ENCODE results near the gene SH3BP5L. TPM values are rescaled to one million over a fixed set of nuclear protein-coding genes. Genes with fewer than 3 reads are reported as not detected.

Gene SH3BP5L
- total and polyA plus RNA-seq, 2 of the 8 experiments (the other 6 are each of a cell fraction or from before 2014, with no cell fraction given), result 20.2 to 28.4 TPM

DNA sequence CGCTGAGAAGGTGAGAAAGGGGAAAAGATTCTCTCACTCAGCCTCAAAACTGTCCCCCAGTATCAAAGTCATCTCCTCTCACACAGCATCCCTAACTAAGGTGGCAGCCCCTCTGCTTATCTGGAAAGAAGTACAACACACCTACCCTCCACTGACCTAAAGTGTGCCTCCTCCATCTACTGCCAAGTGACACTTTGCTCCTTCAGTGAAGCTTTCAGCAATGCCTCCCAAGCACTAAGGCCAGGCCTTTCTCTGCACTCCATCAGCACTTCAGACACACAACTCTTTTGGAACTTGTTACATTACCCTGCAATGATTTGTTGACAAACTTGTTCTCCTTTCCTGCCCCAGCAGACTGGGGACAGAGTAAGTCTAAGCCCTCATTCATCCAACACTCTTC lies 1.4 kb downstream of the SH3BP5L start:
- no peak for DNase-seq (ENCODE audit: low read depth in 1 of 2, low spot score in 2 of 2)
- WGBS, 2 experiments (ENCODE audit: extremely low coverage in 1 of 2, insufficient coverage in 1 of 2, insufficient read length in 1 of 2, insufficient replicate concordance in 2 of 2, low coverage in 1 of 2, low lambda C conversion rate in 2 of 2, missing lambda C conversion rate in 1 of 2), result 100% methylated on average over 1 of the region's 1 CpG; no CpG with 5 or more reads in 1 of the 2 experiments
- Histone ChIP-seq H3K79me1 (ENCODE audit: low read depth, low read length) (peaks cover 13% of the 10 kb centered on the region), H2BK5ac (ENCODE audit: low read depth, low read length) (no peak overlapping the region), H3K4me3 (ENCODE audit: extremely low read depth in 1 of 4, insufficient read depth in 2 of 4, low read depth in 3 of 4, low read length in 4 of 4) (peak overlapping the region in 1 of 4 experiments; percentile 88; a peak in 1 of 8 replicates), H2BK20ac (ENCODE audit: low read length) (no peak overlapping the region), H3K4me1 (replicated peaks in 1 of 4; ENCODE audit: control insufficient read depth in 3 of 4, insufficient read depth in 4 of 4, low read length in 3 of 4) (peaks cover 0 to 5% (median 1%) of the 10 kb centered on the region in 4 experiments; a peak in 5 of 7 replicates), H4K91ac (replicated peaks; ENCODE audit: insufficient read length, low read length) (no peak overlapping the region), H3K14ac (ENCODE audit: insufficient read length) (no peak overlapping the region), H3K27ac (ENCODE audit: low read depth, low read length) (no peak overlapping the region), H3K4ac (replicated peaks; ENCODE audit: insufficient read length, low read depth, low read length) (no peak overlapping the region), H3K9ac (replicated peaks in 1 of 4; ENCODE audit: extremely low read depth in 1 of 4, low read depth in 3 of 4, low read length in 3 of 4) (0 out of 7 replicates have a peak overlapping the region, but pooled peaks of 1 of the 4 experiments have one; percentile 27), H3K18ac (ENCODE audit: extremely low read depth, low read length) (no peak overlapping the region), H2BK15ac (ENCODE audit: low read length) (no peak overlapping the region), H4K20me1 (replicated peaks in 1 of 2; ENCODE audit: control insufficient read depth in 1 of 2, insufficient read depth in 2 of 2, low read length in 2 of 2) (peaks cover 0 to 7% of the 10 kb centered on the region in 2 experiments), H3K79me2 (ENCODE audit: control insufficient read depth in 1 of 2, insufficient read depth in 2 of 2, low read length in 2 of 2) (peaks cover 0 to 58% of the 10 kb centered on the region in 2 experiments; a peak in 3 of 4 replicates), H4K5ac (ENCODE audit: insufficient read length, low read depth, low read length) (no peak overlapping the region), H3K36me3 (ENCODE audit: control insufficient read depth in 2 of 4, insufficient read depth in 4 of 4, low read length in 3 of 4) (peaks cover 0 to 22% (median 9%) of the 10 kb centered on the region in 4 experiments; a peak in 6 of 8 replicates), H3K9me3 (ENCODE audit: insufficient read depth in 2 of 2, low read depth in 1 of 2, low read length in 1 of 2) (no peaks in the 10 kb centered on the region), H2AFZ (ENCODE audit: low read length) (no peak overlapping the region), H2BK120ac (replicated peaks; ENCODE audit: low read depth, low read length) (no peak overlapping the region), H3K23me2 (ENCODE audit: low read depth, low read length) (peaks cover 10% of the 10 kb centered on the region), H3K27me3 (replicated peaks in 1 of 4; ENCODE audit: control insufficient read depth in 3 of 4, extremely low read depth in 1 of 4, insufficient read depth in 3 of 4, low read length in 3 of 4) (no peaks in the 10 kb centered on the region), H2BK12ac (ENCODE audit: low read depth, low read length) (no peak overlapping the region), H3K56ac (replicated peaks; ENCODE audit: insufficient read length, low read depth, low read length) (no peak overlapping the region), H2AK5ac (ENCODE audit: low read depth, low read length) (no peak overlapping the region), H4K8ac (ENCODE audit: extremely low read depth, insufficient read depth, low read length) (no peak overlapping the region), H3K4me2 (ENCODE audit: insufficient read depth in 1 of 2, low read depth in 2 of 2, low read length in 2 of 2) (peak overlapping the region; percentile 80 to 81; a peak in 3 of 4 replicates), H3K23ac (ENCODE audit: insufficient read length) (no peak overlapping the region)
- POLR2A ChIA-PET (ENCODE audit: partially characterized antibody), result interaction anchor here (2.3 to 6.0 kb wide), 3 partner anchors 13 to 49 kb away, joined by 8 to 69 read pairs (median 15); partner anchors contain the start of gene ZNF672
- no peak for FAIRE-seq
- CTCF ChIA-PET (ENCODE audit: partially characterized antibody), result interaction anchor here (1.3 to 2.9 kb wide), 3 partner anchors 13 to 31 kb away, joined by 3 to 14 read pairs (median 12); partner anchors contain the start of gene ZNF672
- TF ChIP-seq EGR1 (IDR thresholded peaks at IDR 0.05; ENCODE audit: borderline replicate concordance, low read depth, low read length), result no peak
- TF ChIP-seq, protein P1, sequence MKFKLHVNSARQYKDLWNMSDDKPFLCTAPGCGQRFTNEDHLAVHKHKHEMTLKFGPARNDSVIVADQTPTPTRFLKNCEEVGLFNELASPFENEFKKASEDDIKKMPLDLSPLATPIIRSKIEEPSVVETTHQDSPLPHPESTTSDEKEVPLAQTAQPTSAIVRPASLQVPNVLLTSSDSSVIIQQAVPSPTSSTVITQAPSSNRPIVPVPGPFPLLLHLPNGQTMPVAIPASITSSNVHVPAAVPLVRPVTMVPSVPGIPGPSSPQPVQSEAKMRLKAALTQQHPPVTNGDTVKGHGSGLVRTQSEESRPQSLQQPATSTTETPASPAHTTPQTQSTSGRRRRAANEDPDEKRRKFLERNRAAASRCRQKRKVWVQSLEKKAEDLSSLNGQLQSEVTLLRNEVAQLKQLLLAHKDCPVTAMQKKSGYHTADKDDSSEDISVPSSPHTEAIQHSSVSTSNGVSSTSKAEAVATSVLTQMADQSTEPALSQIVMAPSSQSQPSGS (IDR thresholded peaks at IDR 0.05; ENCODE audit: low read length), result no peak
- no peak for TF ChIP-seq POLR2AphosphoS5 (IDR thresholded peaks at IDR 0.05; ENCODE audit: low read depth, low read length)
- no peak for TF ChIP-seq TEAD4 (IDR thresholded peaks at IDR 0.05; ENCODE audit: low read depth, low read length)
- no peak for TF ChIP-seq POLR2A (IDR thresholded peaks at IDR 0.05; ENCODE audit: control extremely low read depth in 1 of 2, low read depth in 2 of 2, low read length in 2 of 2)
- no peak for TF ChIP-seq KDM4A (IDR thresholded peaks at IDR 0.05; ENCODE audit: low read depth, low read length, severe bottlenecking)
- no peak for TF ChIP-seq CHD2 (IDR thresholded peaks at IDR 0.05; ENCODE audit: low read length)
- no peak for TF ChIP-seq RBBP5 (IDR thresholded peaks at IDR 0.05; ENCODE audit: borderline replicate concordance, low read depth, low read length)
- TF ChIP-seq, protein P2, sequence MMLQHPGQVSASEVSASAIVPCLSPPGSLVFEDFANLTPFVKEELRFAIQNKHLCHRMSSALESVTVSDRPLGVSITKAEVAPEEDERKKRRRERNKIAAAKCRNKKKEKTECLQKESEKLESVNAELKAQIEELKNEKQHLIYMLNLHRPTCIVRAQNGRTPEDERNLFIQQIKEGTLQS (IDR thresholded peaks at IDR 0.05; ENCODE audit: insufficient read depth, low read depth, low read length), result no peak
- no peak for TF ChIP-seq RNF2 (IDR thresholded peaks at IDR 0.05; ENCODE audit: borderline replicate concordance, low read depth, low read length, missing control alignments, poor library complexity, severe bottlenecking)
- TF ChIP-seq, protein P3, sequence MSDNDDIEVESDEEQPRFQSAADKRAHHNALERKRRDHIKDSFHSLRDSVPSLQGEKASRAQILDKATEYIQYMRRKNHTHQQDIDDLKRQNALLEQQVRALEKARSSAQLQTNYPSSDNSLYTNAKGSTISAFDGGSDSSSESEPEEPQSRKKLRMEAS (IDR thresholded peaks at IDR 0.05), result no peak

Data from H1 (cell line).